Activated naive CD4-positive, alpha-beta T cell treated with anti-CD3 and anti-CD28 coated beads, Interleukin-2, amount 10 ng/mL, durations not matched to agents 5 hours and 36 hours (primary cell): Measurements from ENCODE around the gene CAPZA2. TPM values are rescaled to one million over a fixed set of nuclear protein-coding genes. Genes with fewer than 3 reads are reported as not detected.

Source experiments
- total RNA-seq, 2 experiments: library from RNA; stranded (reverse); gene quantifications; one replicate each; pipeline ENCODE4 v1.2.3, GENCODE V29; 2021

Gene CAPZA2
- 100 to 1,000 TPM; 127 to 129 TPM for total RNA-seq

DNA sequence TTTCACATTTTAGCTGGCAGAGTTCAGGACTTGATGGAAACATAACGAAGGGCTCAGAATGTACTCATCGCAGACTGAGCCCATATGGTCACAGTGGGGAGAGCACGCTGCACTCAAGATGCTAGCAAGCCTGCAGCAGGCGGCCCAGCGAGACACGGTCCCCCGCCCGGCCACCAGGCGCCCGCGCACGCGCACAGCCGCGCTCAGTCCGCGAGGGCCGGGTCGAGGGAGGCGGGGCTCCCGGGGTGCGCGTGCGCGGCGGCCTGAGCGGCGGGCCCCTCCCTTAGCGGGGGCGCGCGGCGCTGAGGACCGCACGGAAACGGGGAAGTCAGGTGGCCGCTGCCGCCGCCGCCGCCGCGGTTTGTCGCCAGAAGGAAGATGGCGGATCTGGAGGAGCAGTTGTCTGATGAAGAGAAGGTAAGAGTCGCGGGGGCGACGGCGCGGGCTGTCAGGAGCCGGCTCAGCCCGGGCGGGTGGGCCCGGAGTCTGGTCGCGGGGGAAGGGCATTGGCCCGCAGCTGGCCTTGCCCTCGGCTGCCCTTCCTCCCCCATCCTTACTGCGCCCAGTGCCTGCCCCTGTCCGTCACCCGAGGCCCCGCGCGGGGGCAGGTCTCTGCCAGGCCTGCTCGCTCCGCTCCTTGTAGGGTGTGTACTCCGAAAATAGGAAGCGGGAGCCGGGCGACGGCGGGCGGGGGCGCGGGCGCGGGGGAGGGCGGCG, at the start of gene CAPZA2:
Gene CAPZA2 (plus strand): TSS at position 354 of the 717 bp plus-strand sequence. CDS start 25 bp downstream, at position 379.

GRCh38 chr7:116953372-116953905, 91.1 kb downstream of the CAPZA2 start, which contains the start of gene ST7:
TSS of gene ST7 (plus strand) at chr7:116953501. CDS start at chr7:116953541, 40 bp downstream.

Other genes with a start within 250 kb of the CAPZA2 start
- gene MET, start 190.4 kb upstream of the CAPZA2 start, total RNA-seq, result under 1 TPM; 0.41 to 0.60 TPM
- 1 to 10 TPM; 2.7 to 4.3 TPM for gene ST7, start 90.9 kb downstream of the CAPZA2 start, total RNA-seq